ENCODE measurements around the gene FAM107B. TPM values are rescaled to one million over a fixed set of nuclear protein-coding genes. Genes with fewer than 3 reads are reported as not detected.

Gene FAM107B
- total and polyA plus RNA-seq, 2 of the 4 experiments (the other 2 are of a cell fraction), result 26.4 to 27.1 TPM

- Histone ChIP-seq H2BK5ac (ENCODE audit: low read depth, low read length, poor library complexity, severe bottlenecking) (no peak overlapping the region), H3K79me1 (ENCODE audit: low read depth in 1 of 2, low read length in 2 of 2) (no peaks in the 10 kb centered on the region), H4K8ac (ENCODE audit: low read depth in 2 of 2, low read length in 2 of 2) (no peak overlapping the region), H3K4me2 (ENCODE audit: low read depth, low read length) (no peak overlapping the region), H3K18ac (ENCODE audit: low read depth, low read length) (no peak overlapping the region), H4K20me1 (ENCODE audit: insufficient read depth, low read length) (no peaks in the 10 kb centered on the region), H3K4me3 (ENCODE audit: insufficient read depth, low read depth, low read length) (no peak overlapping the region), H3K4ac (ENCODE audit: low read depth, low read length) (no peak overlapping the region), H3K9ac (ENCODE audit: low read depth, low read length) (no peak overlapping the region), H2AFZ (replicated peaks; ENCODE audit: low read length, poor library complexity) (no peak overlapping the region), H3K9me1 (ENCODE audit: insufficient read depth, low read length) (peaks cover 8% of the 10 kb centered on the region), H3K56ac (ENCODE audit: extremely low read depth, insufficient read depth, low read length) (no peak overlapping the region), H3K4me1 (ENCODE audit: control insufficient read depth, insufficient read depth, low read length) (peaks cover 1% of the 10 kb centered on the region; the same call in 1 of the 2 replicates), H3K36me3 (ENCODE audit: control insufficient read depth, insufficient read depth, low read length) (no peaks in the 10 kb centered on the region), H2BK15ac (ENCODE audit: low read depth, low read length) (no peak overlapping the region), H3K14ac (replicated peaks; ENCODE audit: low read depth, low read length) (no peak overlapping the region), H4K91ac (ENCODE audit: insufficient read depth, low read depth, low read length) (no peak overlapping the region), H2BK120ac (ENCODE audit: low read depth, low read length) (no peak overlapping the region), H3K27ac (ENCODE audit: insufficient read depth, low read length) (no peak overlapping the region), H2AK9ac (replicated peaks; ENCODE audit: low read depth, low read length, poor library complexity) (no peak overlapping the region), H3K23ac (ENCODE audit: low read depth, low read length) (no peak overlapping the region), H2BK20ac (ENCODE audit: low read depth, low read length) (no peak overlapping the region), H2AK5ac (ENCODE audit: low read depth, low read length) (no peak overlapping the region), H4K5ac (ENCODE audit: low read depth, low read length) (no peak overlapping the region), H3K27me3 (ENCODE audit: control insufficient read depth, insufficient read depth, low read length) (no peaks in the 10 kb centered on the region), H3K9me3 (ENCODE audit: control insufficient read depth, insufficient read depth, low read length) (no peaks in the 10 kb centered on the region)
- in situ Hi-C loops (cut with MboI; ENCODE audit: low sequenced_read_pairs), result no loop called here
- ATAC-seq (ENCODE audit: low read depth), result no peak
- no TSS peak for BruUV-seq (replicated peaks)
- intact Hi-C loops (cut with micrococcal nuclease), result no loop called here
- DNase-seq, result no peak
- ChIA-PET CTCF (no interaction called here), POLR2A (ENCODE audit: unreplicated experiment) (interaction anchor here (0.9 kb wide), 1 partner anchor 10 kb away, joined by 4 read pairs; no protein-coding TSS in a partner anchor)
- WGBS, 2 experiments (ENCODE audit: extremely low coverage in 2 of 2, insufficient read length in 1 of 2), result no CpG with 5 or more reads among the region's 8 CpGs
- TF ChIP-seq RFX5 (IDR thresholded peaks at IDR 0.05; ENCODE audit: low read depth, low read length) (no peak), ELK1 (IDR thresholded peaks at IDR 0.05; ENCODE audit: borderline replicate concordance, low read depth, low read length) (no peak), CHD1 (IDR thresholded peaks at IDR 0.05; ENCODE audit: low read depth, low read length) (no peak), USF2 (IDR thresholded peaks at IDR 0.05; ENCODE audit: low read depth, low read length) (no peak), RCOR1 (IDR thresholded peaks at IDR 0.05; ENCODE audit: insufficient replicate concordance, low read length) (no peak), SMC3 (IDR thresholded peaks at IDR 0.05; ENCODE audit: low read depth, low read length) (no peak), CEBPB (IDR thresholded peaks at IDR 0.05; ENCODE audit: low read depth, low read length) (no peak), POLR2A (IDR thresholded peaks at IDR 0.05; ENCODE audit: low read depth, low read length) (no peak), MAZ (IDR thresholded peaks at IDR 0.05; ENCODE audit: borderline replicate concordance, low read depth, low read length) (no peak), MXI1 (IDR thresholded peaks at IDR 0.05; ENCODE audit: borderline replicate concordance, low read depth, low read length) (no peak), RAD21 (IDR thresholded peaks at IDR 0.05; ENCODE audit: low read length) (no peak), CTCF (conservative IDR thresholded peaks at IDR 0.05; ENCODE audit: low read depth, low read length) (no peak), MAFK (IDR thresholded peaks at IDR 0.05; ENCODE audit: low read depth, low read length) (no peak), BHLHE40 (IDR thresholded peaks at IDR 0.05; ENCODE audit: low read depth, low read length) (no peak), NFE2L2 (IDR thresholded peaks at IDR 0.05; ENCODE audit: low read depth, low read length) (no peak), FOS (IDR thresholded peaks at IDR 0.05; ENCODE audit: low read depth, low read length) (no peak)
- dilution Hi-C loops (cut with HindIII; ENCODE audit: low sequenced_read_pairs, unreplicated experiment), result no loop called here
Measured at GRCh38 chr10:14691359-14691758, 83.3 kb downstream of the FAM107B start.

Measured in IMR-90 (cell line).